RWPE1 (cell line): ENCODE results near the gene ERP27.

Experiments used
- CTCF ChIA-PET: fragments of 350-600 bp; sonication (Branson Sonifier 250); formaldehyde crosslinking; extraction: SDS; loops from one replicate; lab custom pipeline; 2021; lab: Yijun Ruan, JAX
- POLR2A ChIA-PET: fragments of 400-600 bp; formaldehyde crosslinking; extraction: SDS; loops from one replicate; lab custom pipeline; 2020; ENCODE audit warnings: antibody characterized with exemption; ENCODE audit not compliant: low non-redundant PET; lab: Yijun Ruan, JAX
- DNase-seq: peaks from one replicate; pipeline ENCODE4 v3.0.0; 2012; ENCODE audit warnings: low spot score
- H3K27ac ChIP-seq: fragments of 450-650 bp; 2 replicates; pipeline ENCODE4 v1.5.1; 2017
- TF ChIP-seq, protein P1 (sequence below): fragments of 450-650 bp; conservative IDR thresholded peaks from 2 replicates; pipeline ENCODE4 v1.5.1; 2017; ENCODE audit warnings: low read depth, mild to moderate bottlenecking

ERP27 gene

DNA sequence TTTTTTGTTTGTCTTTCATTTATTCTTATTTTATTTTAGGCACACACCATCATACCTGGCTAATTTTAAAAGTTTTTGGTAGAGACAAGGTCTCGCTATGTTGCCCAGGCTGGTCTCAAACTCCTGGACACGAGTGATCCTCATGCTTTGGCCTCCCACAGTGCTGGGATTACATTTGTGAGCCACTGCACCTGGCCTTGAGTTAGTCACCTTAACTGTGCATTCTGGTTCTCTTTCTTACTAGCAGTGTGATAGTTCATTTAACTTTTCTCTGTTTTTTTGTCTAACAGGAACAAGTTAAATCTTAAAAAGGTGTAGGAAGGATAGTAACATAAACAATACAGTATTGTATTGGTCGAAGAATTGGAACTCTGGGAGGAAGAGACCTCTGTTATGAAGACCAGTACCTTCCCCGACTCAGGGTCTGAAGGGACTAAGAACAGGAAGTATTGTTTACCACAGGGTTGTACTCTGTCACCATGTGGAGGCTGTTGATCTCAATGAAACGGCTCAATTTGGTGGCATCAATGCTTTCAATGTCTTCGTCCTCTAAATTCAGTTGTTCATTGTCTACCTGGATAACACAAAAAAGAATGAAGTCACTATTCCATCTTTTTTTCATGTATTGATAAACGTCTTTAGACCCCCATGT, 17.7 kb downstream of the ERP27 start:
- no peak for DNase-seq
- ChIA-PET POLR2A (no interaction called here), CTCF (no interaction called here)
- TF ChIP-seq, protein P1, sequence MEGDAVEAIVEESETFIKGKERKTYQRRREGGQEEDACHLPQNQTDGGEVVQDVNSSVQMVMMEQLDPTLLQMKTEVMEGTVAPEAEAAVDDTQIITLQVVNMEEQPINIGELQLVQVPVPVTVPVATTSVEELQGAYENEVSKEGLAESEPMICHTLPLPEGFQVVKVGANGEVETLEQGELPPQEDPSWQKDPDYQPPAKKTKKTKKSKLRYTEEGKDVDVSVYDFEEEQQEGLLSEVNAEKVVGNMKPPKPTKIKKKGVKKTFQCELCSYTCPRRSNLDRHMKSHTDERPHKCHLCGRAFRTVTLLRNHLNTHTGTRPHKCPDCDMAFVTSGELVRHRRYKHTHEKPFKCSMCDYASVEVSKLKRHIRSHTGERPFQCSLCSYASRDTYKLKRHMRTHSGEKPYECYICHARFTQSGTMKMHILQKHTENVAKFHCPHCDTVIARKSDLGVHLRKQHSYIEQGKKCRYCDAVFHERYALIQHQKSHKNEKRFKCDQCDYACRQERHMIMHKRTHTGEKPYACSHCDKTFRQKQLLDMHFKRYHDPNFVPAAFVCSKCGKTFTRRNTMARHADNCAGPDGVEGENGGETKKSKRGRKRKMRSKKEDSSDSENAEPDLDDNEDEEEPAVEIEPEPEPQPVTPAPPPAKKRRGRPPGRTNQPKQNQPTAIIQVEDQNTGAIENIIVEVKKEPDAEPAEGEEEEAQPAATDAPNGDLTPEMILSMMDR = no peak
- no peak overlapping the region for H3K27ac ChIP-seq

DNA sequence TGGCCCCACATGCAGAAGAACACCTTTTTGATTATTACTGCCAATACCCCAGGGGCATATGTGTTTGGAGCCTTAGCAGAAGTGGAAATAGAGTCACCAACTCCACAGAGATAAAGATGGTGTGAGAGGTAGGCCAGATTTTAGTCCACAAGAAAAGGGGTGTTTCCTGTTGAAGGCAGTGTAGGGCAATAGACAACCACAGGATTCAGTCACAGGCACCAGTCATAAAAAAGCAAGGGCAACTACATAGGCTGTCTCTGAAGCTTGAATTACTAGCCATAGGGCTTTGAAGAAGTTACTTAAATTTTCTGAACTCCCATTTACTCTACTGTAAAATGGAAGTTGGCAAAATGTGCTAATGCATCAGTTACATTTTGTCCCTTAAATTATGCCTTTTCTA, 18.9 kb downstream of the ERP27 start:
- ChIA-PET POLR2A (no interaction called here), CTCF (no interaction called here)
- no peak for DNase-seq
- TF ChIP-seq, protein P1 = no peak
- no peak overlapping the region for H3K27ac ChIP-seq

DNA sequence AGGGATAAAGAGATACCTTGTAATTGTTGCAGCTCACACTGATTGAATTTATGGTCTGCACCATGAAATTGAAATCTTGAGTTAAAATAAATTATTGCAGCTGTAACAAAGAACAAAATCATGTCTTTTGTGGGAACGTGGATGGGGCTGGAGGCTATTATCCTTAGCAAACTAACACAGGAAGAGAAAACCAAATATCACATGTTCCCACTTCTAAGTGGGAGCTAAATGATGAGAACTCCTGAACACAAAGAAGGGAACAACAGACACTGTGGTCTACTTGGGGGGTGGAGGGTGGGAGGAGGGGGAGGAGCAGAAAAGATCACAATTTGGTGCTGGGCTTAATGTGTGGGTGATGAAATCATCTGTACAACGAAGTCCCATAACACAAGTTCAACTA, 22.6 kb downstream of the ERP27 start:
- no peak for DNase-seq
- ChIA-PET POLR2A (no interaction called here), CTCF (interaction anchor here (0.8 kb wide), 1 partner anchor 13 kb away, joined by 3 read pairs; no protein-coding TSS in a partner anchor)
- TF ChIP-seq, protein P1 = no peak
- no peak overlapping the region for H3K27ac ChIP-seq

DNA sequence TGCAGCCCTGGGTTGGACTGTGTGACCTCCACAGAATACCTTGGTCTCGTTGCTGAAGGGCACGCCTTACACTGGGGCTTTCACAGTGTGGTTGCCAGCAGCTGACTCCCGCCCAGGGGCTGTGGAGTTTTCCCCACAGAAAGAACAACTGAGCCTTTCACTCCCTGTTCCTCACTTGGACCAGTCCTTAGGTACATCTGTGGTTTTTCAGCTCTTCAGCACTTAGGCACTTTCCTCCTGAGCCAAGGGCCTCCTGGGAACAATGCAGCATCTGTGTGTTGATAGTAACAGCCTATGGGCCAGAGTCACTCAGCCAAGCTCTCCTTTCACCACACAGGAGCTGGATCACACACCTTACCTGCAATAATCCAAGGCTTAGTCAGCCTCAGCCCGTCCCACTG, 25.0 kb downstream of the ERP27 start:
- ChIA-PET POLR2A (no interaction called here), CTCF (no interaction called here)
- H3K27ac ChIP-seq = no peak overlapping the region
- TF ChIP-seq, protein P1 = no peak
- peak; percentile 13 for DNase-seq

DNA sequence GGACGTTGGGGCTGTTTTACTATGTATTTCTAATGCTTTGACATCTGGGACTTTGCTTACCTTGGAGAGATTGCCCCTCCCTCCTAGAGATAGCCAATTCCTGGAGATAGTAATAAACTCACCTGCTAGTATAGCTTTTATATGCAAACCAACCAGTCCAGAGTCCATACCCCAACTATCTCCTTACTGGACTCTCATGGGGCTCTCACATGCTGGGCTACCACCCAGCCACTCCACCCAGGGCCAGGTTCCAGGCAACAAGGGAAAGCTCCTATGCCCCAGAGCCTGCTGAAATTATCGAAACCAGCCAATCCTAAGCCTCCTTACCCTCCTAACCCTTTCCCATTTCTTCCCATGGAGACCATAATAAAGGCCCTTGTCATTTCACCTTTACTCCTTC, 27.2 kb downstream of the ERP27 start:
- no peak overlapping the region for H3K27ac ChIP-seq
- ChIA-PET CTCF (no interaction called here), POLR2A (no interaction called here)
- TF ChIP-seq, protein P1 = no peak
- DNase-seq = no peak

DNA sequence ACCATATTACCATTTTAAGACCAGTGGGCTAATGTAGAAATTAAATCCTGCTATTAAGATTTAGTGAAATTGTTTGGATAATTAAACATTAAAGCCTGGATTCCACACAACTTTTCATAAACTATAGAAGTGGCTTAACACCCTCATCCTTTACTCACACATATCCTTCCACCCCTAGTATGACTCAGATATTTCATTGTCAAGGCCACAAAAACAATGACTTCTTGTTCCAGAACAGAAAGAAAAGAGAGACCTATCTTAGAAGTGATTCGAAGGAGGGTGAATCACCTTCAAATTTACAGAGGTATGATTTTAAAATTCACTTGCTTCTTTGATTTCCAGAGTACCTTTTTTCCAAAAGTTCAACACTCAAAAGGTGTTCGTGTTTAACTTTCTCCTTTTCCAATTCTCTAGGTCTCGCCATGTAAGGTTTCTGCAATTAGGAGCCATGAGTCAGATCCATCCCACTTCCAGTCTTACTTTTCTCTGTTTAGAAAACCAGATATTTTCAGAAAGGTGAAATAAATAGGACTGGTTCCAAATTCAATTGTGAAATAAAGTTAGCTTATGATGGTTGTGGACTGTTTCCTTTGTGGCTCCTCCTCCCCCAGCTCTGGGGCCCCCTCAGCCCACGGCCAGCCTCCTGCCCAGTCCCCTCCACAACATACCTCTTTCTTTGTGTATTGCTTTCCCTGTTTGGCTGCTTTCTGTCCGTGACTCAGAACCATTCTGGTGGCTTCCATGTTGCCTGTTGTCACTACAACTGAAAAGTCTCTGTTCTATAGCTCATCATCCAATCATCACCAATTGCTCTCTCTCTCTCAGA, 28.0 kb downstream of the ERP27 start:
- ChIA-PET CTCF (interaction anchor here (0.7 kb wide), 1 partner anchor 122 kb away, joined by 3 read pairs; no protein-coding TSS in a partner anchor), POLR2A (no interaction called here)
- peak overlapping the region; percentile 52 for H3K27ac ChIP-seq
- TF ChIP-seq, protein P1 = no peak
- DNase-seq = peak; percentile 22
